ENCODE measurements around the gene FURIN. TPM values are rescaled to one million over a fixed set of nuclear protein-coding genes. Genes with fewer than 3 reads are reported as not detected.

Gene FURIN
- total RNA-seq, 1 experiment from 2014 or later: 29.7 TPM

DNA sequence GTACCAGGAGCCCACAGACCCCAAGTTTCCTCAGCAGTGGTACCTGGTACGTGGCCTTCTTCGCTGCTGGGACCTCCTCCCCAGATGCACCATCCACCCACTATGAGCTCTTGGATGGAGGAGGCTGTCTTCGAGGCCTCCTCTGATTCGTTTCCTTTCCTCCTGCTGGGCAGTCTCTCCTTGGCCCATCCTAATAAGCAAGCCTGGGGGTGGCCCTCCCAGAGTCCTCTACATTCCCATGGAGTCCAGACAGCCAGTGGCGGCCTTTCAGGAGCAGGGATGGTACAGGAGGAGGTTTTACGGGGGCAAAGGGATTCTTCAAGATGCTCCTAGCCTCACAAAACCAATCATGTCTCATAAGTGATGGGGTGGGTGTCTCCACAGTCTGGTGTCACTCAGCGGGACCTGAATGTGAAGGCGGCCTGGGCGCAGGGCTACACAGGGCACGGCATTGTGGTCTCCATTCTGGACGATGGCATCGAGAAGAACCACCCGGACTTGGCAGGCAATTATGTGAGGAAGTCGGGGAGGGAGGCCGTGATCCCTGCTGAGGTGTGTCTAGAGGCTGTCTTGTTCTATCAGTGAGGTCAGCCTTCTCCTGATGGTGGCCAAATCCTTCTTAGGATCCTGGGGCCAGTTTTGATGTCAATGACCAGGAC lies 8.3 kb downstream of the FURIN start:
- in situ Hi-C loops (cut with HindIII; ENCODE audit: low pct_unique_long_range_greater_than_20kb, low sequenced_read_pairs): no loop called here
- no peak for DNase-seq (ENCODE audit: low read depth)

DNA sequence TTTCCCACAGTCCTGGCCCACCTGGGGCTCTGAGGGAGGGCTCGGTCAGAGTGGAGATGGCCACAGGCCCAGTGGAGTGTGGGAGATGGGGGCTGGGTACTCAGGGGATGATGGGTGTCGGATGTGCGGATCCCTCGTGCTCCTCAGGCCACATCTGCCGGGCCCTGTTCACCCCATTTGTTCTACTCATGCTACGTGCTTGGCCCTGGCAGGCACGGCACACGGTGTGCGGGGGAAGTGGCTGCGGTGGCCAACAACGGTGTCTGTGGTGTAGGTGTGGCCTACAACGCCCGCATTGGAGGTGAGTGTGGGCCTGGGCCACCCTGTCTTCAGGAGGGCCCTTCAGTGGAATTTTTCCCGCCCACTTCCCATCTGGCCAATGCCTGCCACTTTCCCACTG lies 8.9 kb downstream of the FURIN start:
- in situ Hi-C loops (cut with HindIII; ENCODE audit: low pct_unique_long_range_greater_than_20kb, low sequenced_read_pairs): no loop called here
- no peak for DNase-seq (ENCODE audit: low read depth)

DNA sequence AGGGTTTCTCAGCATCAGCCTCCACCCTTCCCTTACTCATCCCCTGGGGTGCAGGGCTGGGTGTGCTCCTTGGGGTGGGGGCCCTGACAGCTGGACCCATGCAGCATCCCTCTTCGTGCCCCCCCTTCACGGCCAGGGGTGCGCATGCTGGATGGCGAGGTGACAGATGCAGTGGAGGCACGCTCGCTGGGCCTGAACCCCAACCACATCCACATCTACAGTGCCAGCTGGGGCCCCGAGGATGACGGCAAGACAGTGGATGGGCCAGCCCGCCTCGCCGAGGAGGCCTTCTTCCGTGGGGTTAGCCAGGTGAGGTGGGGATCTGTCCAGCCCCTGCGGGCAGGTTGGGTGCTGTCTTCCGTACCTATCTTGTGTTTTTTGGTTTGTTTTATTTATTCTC lies 9.6 kb downstream of the FURIN start:
- no peak for DNase-seq (ENCODE audit: low read depth)
- in situ Hi-C loops (cut with HindIII; ENCODE audit: low pct_unique_long_range_greater_than_20kb, low sequenced_read_pairs): no loop called here

DNA sequence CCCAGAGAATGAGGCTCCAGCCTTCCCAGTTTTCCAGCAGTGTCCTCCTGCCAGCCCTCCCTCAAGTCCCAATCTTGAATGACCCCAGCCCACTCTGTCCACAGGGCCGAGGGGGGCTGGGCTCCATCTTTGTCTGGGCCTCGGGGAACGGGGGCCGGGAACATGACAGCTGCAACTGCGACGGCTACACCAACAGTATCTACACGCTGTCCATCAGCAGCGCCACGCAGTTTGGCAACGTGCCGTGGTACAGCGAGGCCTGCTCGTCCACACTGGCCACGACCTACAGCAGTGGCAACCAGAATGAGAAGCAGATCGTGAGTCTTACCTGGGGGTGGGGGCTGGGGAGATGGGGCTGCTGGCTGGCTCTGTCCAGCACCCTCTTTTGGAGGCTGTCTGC lies 10.3 kb downstream of the FURIN start:
- no peak for DNase-seq (ENCODE audit: low read depth)
- in situ Hi-C loops (cut with HindIII; ENCODE audit: low pct_unique_long_range_greater_than_20kb, low sequenced_read_pairs): no loop called here

DNA sequence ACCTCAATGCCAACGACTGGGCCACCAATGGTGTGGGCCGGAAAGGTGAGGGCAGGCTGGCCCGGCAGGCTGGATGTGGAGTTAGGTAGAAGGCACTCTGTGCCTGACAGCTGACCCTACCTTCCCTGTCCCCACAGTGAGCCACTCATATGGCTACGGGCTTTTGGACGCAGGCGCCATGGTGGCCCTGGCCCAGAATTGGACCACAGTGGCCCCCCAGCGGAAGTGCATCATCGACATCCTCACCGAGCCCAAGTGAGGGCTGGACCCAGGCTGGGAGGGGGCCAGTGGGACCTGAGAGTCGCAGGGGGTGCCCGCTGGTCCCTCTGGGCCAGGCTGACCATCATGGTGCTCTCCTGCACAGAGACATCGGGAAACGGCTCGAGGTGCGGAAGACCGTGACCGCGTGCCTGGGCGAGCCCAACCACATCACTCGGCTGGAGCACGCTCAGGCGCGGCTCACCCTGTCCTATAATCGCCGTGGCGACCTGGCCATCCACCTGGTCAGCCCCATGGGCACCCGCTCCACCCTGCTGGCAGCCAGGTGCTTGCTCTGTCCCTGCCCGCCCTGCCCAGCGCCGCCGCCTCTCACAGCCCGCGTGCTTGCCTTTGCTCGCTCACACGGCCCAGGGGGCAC lies 11.5 kb downstream of the FURIN start:
- in situ Hi-C loops (cut with HindIII; ENCODE audit: low pct_unique_long_range_greater_than_20kb, low sequenced_read_pairs): no loop called here
- no peak for DNase-seq (ENCODE audit: low read depth)

DNA sequence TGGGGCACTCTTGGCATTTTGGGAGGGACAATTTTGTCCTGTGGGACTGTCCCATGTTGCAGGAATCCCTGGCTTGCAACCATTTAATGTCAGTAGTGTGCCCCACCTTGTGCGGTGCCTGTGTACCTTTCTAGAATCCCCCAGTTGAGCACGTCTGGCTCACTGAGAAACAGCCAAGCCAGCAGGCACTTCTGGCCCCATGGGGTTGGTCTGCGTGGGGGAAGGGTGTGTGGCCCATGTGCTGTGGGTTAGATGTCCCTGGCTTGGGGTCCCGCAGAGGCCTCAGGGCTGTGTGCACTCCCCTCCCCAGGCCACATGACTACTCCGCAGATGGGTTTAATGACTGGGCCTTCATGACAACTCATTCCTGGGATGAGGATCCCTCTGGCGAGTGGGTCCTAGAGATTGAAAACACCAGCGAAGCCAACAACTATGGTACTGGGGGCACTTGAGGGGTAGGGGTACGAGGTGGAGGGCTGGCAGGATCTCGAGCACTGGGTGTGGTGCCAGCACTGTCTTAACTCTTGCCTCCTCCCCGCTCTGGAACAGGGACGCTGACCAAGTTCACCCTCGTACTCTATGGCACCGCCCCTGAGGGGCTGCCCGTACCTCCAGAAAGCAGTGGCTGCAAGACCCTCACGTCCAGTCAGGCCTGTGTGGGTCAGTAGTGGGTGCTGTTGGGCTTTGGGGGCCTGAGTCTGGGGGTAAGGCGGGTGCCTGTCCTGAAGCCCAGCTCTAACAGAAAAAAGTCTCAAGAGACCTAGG lies 12.2 kb downstream of the FURIN start:
- no peak for DNase-seq (ENCODE audit: low read depth)
- in situ Hi-C loops (cut with HindIII; ENCODE audit: low pct_unique_long_range_greater_than_20kb, low sequenced_read_pairs): no loop called here

DNA sequence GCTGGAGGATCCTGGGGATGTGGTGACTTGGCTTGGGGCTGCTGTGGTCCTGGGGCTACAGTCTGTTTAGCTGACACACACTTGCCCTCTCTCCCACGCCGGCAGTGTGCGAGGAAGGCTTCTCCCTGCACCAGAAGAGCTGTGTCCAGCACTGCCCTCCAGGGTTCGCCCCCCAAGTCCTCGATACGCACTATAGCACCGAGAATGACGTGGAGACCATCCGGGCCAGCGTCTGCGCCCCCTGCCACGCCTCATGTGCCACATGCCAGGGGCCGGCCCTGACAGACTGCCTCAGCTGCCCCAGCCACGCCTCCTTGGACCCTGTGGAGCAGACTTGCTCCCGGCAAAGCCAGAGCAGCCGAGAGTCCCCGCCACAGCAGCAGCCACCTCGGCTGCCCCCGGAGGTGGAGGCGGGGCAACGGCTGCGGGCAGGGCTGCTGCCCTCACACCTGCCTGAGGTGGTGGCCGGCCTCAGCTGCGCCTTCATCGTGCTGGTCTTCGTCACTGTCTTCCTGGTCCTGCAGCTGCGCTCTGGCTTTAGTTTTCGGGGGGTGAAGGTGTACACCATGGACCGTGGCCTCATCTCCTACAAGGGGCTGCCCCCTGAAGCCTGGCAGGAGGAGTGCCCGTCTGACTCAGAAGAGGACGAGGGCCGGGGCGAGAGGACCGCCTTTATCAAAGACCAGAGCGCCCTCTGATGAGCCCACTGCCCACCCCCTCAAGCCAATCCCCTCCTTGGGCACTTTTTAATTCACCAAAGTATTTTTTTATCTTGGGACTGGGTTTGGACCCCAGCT lies 13.0 kb downstream of the FURIN start:
- no peak for DNase-seq (ENCODE audit: low read depth)
- in situ Hi-C loops (cut with HindIII; ENCODE audit: low pct_unique_long_range_greater_than_20kb, low sequenced_read_pairs): no loop called here

DNA sequence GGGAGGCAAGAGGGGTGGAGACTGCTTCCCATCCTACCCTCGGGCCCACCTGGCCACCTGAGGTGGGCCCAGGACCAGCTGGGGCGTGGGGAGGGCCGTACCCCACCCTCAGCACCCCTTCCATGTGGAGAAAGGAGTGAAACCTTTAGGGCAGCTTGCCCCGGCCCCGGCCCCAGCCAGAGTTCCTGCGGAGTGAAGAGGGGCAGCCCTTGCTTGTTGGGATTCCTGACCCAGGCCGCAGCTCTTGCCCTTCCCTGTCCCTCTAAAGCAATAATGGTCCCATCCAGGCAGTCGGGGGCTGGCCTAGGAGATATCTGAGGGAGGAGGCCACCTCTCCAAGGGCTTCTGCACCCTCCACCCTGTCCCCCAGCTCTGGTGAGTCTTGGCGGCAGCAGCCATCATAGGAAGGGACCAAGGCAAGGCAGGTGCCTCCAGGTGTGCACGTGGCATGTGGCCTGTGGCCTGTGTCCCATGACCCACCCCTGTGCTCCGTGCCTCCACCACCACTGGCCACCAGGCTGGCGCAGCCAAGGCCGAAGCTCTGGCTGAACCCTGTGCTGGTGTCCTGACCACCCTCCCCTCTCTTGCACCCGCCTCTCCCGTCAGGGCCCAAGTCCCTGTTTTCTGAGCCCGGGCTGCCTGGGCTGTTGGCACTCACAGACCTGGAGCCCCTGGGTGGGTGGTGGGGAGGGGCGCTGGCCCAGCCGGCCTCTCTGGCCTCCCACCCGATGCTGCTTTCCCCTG lies 13.8 kb downstream of the FURIN start:
- DNase-seq (ENCODE audit: low read depth): no peak
- in situ Hi-C loops (cut with HindIII; ENCODE audit: low pct_unique_long_range_greater_than_20kb, low sequenced_read_pairs): no loop called here

DNA sequence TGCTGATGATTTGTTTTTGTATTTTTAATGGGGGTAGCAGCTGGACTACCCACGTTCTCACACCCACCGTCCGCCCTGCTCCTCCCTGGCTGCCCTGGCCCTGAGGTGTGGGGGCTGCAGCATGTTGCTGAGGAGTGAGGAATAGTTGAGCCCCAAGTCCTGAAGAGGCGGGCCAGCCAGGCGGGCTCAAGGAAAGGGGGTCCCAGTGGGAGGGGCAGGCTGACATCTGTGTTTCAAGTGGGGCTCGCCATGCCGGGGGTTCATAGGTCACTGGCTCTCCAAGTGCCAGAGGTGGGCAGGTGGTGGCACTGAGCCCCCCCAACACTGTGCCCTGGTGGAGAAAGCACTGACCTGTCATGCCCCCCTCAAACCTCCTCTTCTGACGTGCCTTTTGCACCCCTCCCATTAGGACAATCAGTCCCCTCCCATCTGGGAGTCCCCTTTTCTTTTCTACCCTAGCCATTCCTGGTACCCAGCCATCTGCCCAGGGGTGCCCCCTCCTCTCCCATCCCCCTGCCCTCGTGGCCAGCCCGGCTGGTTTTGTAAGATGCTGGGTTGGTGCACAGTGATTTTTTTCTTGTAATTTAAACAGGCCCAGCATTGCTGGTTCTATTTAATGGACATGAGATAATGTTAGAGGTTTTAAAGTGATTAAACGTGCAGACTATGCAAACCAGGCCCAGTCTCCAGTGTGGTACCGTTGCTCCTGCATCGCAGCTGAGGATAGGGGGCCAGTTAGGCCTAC lies 14.6 kb downstream of the FURIN start:
- DNase-seq (ENCODE audit: low read depth): no peak
- in situ Hi-C loops (cut with HindIII; ENCODE audit: low pct_unique_long_range_greater_than_20kb, low sequenced_read_pairs): no loop called here

DNA sequence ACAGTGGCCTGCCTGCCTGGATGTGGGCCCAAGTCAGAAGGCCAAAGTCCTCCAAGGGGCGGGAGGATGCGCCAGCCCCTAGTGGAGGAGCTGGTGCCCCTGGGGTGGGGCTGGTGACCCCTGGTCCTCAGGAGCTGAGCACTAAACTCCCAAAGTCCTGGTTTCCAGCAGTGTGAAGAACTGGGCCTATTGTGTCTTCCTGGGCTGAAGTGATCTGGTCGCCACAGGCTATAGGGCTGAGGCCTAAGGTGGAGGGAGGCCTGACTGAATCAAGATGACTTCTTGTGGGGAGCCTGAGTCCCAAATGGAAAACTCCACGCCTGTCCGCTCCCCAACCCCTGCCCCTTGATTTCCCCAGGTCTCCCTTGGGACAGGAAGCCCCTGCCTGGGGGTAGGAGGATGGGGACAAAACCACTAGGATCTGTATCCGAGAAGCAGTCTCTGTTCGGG lies 15.2 kb downstream of the FURIN start:
- in situ Hi-C loops (cut with HindIII; ENCODE audit: low pct_unique_long_range_greater_than_20kb, low sequenced_read_pairs): no loop called here
- no peak for DNase-seq (ENCODE audit: low read depth)

DNA sequence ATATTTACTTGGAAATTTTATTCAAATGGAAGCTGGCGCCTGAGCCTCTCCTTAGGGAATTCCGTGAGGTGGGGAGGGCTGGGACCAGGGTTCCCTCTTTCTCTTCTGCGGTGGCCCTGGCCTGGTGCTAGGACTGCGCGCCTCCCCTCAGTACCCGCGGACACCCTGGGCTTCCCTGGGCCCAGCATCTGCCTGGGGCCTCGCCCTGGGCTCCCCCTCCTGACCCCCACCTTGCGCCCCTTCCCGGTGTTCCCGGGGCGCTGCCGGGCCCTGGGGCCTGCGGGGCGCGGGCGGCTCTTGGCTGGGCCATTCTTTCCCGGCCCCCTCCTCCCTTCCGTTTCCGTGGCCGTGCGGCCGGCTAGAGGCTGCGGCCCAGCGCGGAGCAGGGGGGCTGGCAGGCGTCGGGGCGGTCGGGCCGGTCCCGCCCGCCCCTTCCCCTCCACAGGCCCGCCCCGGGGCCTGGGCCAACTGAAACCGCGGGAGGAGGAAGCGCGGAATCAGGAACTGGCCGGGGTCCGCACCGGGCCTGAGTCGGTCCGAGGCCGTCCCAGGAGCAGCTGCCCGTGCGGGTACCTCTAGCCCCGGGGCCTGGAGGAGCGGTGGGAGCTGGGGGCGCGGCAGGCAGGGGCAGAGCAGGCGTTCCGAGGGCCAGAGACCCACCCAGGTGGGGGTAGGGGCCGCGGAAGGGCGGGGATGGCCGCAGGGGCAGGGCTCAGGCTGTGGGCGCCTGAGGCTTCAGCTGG lies 15.8 kb downstream of the FURIN start, which contains the start of gene FES:
Gene FES, plus strand, starts transcription at position 529 of the 743 bp plus-strand sequence. CDS start 542 bp downstream, outside the sequence.
- in situ Hi-C loops (cut with HindIII; ENCODE audit: low pct_unique_long_range_greater_than_20kb, low sequenced_read_pairs): no loop called here
- no peak for DNase-seq (ENCODE audit: low read depth)

DNA sequence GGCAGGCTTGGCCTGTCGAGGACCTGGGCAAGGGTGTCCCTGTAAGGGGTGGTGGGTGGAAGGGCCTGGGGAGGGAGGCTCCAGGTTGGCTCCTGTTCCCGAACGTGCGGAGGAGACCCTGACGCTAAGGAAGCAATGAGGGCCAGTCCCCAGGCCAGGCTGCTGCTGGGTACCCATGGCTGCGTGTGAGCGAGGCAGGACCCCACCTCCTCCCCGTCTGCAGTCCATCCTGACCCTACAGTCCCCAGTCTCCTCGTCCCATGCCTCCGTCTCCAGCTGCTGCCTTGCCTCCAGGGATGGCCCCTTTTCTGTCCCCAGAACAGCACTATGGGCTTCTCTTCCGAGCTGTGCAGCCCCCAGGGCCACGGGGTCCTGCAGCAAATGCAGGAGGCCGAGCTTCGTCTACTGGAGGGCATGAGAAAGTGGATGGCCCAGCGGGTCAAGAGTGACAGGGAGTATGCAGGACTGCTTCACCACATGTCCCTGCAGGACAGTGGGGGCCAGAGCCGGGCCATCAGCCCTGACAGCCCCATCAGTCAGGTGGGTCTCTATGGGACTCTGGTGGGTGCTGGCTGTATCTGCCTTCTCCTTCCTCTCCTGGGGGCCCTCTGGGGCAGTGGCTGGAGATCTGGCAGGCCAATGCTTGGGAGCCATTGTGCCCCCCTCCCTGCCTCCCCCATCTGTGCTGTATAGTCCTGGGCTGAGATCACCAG lies 16.5 kb downstream of the FURIN start:
- in situ Hi-C loops (cut with HindIII; ENCODE audit: low pct_unique_long_range_greater_than_20kb, low sequenced_read_pairs): no loop called here
- DNase-seq (ENCODE audit: low read depth): no peak

DNA sequence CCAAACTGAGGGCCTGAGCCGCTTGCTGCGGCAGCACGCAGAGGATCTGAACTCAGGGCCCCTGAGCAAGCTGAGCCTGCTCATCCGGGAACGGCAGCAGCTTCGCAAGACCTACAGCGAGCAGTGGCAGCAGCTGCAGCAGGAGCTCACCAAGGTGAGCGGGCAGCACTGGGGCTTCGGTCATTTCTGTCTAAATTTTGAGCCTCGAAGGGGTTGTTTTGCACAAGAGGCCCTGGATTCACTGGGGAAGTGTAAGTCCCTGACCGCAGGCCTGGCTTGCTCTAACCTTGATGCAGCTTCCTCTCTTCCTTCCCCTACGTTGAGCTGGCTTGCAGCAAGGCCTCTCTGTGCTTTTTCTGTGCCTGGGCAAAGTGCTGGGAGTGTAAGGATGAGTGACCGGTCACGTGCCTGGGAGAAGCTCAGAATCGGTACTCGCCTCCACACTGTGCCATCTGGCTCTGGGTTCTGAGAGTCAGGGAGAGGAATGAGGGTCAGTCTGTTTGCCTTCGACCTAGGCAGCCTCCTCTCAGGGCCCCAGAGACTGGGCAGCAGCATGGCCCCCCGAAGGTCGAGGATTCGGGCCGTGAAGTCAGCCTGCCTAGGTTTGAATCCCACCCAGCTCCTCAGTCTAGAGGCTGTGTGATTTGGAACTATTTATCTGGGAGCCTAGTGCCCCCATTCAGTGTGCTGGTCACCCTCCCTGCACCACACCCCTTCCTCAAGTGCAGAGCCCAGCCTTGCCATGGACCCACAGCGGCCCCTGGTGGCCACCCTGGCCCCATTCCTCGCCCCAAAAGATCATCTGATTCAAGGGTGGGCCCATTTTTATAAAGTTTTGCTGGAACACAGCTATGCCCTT lies 17.3 kb downstream of the FURIN start:
- peak; percentile 38 for DNase-seq (ENCODE audit: low read depth)
- in situ Hi-C loops (cut with HindIII; ENCODE audit: low pct_unique_long_range_greater_than_20kb, low sequenced_read_pairs): no loop called here

DNA sequence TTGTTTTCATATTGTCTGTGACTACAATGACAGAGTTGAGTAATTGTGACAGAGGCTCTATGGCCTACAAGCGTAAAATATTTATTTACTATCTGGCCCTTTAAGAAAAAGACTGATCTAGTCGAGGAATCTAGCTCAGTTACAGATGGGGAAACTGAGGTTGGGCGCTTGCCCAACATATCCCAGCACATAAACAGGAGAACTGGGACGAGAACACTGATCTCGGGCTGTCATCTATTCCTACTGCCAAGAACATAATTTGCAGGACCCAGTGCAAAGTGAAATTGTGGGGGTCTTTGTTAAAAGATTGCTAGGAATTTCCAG lies 17.9 kb downstream of the FURIN start:
- DNase-seq (ENCODE audit: low read depth): no peak

DNA sequence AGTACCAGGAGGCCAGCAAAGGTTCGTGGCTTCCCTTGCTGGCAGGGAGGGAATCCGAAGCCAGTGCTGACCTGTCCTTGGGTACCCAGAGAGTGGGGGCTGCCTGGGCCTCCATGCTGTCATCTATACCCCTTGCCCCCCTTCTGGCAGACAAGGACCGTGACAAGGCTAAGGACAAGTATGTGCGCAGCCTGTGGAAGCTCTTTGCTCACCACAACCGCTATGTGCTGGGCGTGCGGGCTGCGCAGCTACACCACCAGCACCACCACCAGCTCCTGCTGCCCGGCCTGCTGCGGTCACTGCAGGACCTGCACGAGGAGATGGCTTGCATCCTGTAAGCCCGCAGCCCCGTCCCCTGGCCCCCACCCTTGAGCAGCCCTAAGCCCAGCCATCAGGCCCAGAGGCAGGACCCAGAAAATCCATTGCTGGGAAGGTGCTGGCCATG lies 18.7 kb downstream of the FURIN start:
- in situ Hi-C loops (cut with HindIII; ENCODE audit: low pct_unique_long_range_greater_than_20kb, low sequenced_read_pairs): no loop called here
- DNase-seq (ENCODE audit: low read depth): no peak

More for the DNA sequence above, 17.9 kb downstream of the FURIN start:
- in situ Hi-C loops (cut with HindIII; ENCODE audit: low pct_unique_long_range_greater_than_20kb, low sequenced_read_pairs): no loop called here
